Measurements from ENCODE around the gene GYPE.
"Not testable (repeated sequence)": the region's sequence is repeated elsewhere in the genome, so short reads cannot be mapped to it uniquely, and the experiment has no call there.

- not testable (repeated sequence) for TF ChIP-seq POLR2A, CTCF (IDR thresholded peaks at IDR 0.05)
Measured at GRCh38 chr4:143830576-143830975, 74.8 kb downstream of the GYPE start.
